ENCODE results near the gene HSPB7. TPM values are rescaled to one million over a fixed set of nuclear protein-coding genes. Genes with fewer than 3 reads are reported as not detected.
A peak's percentile ranks its signal among the peaks of the same experiment; 100 is the strongest.

The HSPB7 gene
- total and polyA plus RNA-seq, 4 donors, result 0.28 to 1.4 (median 0.35) TPM

DNA sequence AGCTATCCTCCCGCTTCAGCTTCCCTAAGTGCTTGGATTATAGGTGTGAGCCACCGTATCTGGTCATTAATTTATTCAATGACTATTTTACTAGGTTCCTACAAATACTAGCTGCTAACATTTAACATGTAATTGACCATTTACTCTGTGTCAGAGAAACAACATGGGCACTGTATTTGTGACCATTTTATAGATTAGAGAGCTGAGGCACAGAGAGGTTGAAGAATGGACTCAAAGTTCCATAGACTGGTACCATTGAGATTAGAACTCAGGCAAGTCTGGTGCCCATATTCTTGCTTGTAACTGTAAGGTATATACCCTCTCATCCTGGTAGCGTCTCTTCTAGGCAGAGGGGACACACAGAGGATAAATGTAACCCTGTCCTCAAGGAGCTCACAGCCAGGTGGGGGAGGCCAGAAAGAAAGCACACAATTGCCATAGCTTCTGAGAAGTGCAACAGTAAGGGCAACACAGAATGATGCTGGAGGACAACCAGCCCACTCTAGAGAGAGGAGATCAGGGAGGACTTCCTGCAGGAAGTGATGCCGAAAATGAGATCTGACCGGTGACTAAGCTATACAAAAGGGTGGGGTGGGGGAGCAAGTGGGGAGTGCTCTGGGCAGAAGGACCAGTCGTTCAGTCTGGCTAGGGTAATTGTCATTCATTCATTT is 10.0 kb downstream of the HSPB7 start:
- DNase-seq (ENCODE audit: low spot score), result no peak
- WGBS, result 83% methylated on average over 6 of the region's 6 CpGs
- H3K9ac ChIP-seq (ENCODE audit: low read depth in 1 of 2, low read length in 2 of 2), result no peak overlapping the region

DNA sequence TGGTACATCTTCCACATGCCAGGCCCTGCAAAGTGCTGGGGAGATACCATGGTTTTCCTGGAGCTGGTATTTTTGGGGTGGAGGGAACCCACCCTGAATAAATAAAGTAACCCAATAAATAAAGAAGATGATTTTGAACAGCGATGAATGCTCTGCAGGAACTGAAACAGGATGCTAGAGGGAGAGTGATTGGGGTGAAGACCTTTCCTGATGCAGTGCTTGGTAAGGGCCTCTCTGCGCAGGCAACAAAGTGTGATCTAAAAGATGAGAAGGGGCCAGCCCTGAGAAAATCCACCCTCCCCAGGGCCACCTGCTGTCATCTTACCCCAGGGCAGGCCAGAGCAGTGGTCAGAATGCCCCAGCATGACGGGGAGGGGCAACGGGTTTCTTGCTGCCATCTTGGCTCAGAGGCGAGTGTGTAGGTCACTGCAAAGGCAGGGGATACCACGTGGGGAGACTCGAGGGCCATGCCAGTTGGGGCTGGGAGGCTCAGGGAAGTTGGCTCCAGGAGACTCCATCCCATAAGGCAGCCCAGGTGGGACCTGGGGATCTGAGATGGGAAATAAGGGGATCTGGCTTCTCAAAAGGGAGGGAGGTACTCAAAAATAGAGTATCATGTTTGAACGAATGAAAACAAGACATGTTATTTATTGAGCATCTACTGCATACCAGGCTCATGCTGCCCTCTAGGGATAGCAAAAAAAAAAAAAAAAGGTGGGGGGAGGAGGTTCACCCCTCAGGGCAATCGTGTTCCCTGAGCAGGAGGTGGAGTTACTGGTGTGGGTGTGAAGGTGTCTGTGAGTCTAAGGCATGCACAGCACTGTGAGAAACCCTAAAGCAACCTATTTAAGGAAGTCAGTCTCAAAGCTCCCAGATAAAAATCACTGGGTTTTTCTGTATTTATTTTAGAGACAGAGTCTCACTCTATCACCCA is 11.0 kb downstream of the HSPB7 start:
- Histone ChIP-seq H3K4me3 (ENCODE audit: low read depth in 1 of 3, low read length in 3 of 3) (no peak overlapping the region), H3K36me3 (ENCODE audit: control insufficient read depth in 4 of 4, insufficient read depth in 3 of 4, low read depth in 1 of 4, low read length in 3 of 4) (no peaks in the 10 kb centered on the region), H3K27ac (ENCODE audit: low read depth in 1 of 2, low read length in 2 of 2) (no peak overlapping the region), H3K27me3 (ENCODE audit: control insufficient read depth in 4 of 4, insufficient read depth in 4 of 4, low read length in 3 of 4) (no peaks in the 10 kb centered on the region), H3K9ac (ENCODE audit: low read depth in 1 of 2, low read length in 2 of 2) (no peak overlapping the region), H3K9me3 (ENCODE audit: control insufficient read depth in 4 of 4, low read length in 3 of 4) (no peaks in the 10 kb centered on the region), H3K4me1 (ENCODE audit: control insufficient read depth in 4 of 4, insufficient read depth in 4 of 4, low read length in 3 of 4) (peaks cover 0 to 6% (median 2%) of the 10 kb centered on the region in 4 donors)
- 66% methylated on average over 9 of the region's 9 CpGs for WGBS
- TF ChIP-seq HNF4A (conservative IDR thresholded peaks at IDR 0.05) (no peak), RAD21 (IDR thresholded peaks at IDR 0.05) (peak; percentile 38 to 41)
- no peak for DNase-seq (ENCODE audit: low spot score)

More for the DNA sequence above, 10.0 kb downstream of the HSPB7 start:
- no peak overlapping the region for H3K4me3 ChIP-seq (ENCODE audit: low read depth in 1 of 3, low read length in 3 of 3)
- no peaks in the 10 kb centered on the region for H3K27me3 ChIP-seq (ENCODE audit: control insufficient read depth in 4 of 4, insufficient read depth in 4 of 4, low read length in 3 of 4)
- H3K9me3 ChIP-seq (ENCODE audit: control insufficient read depth in 4 of 4, low read length in 3 of 4), result no peaks in the 10 kb centered on the region
- TF ChIP-seq RAD21 (IDR thresholded peaks at IDR 0.05) (no peak), YY1 (IDR thresholded peaks at IDR 0.05) (no peak), JUND (IDR thresholded peaks at IDR 0.05) (no peak), SP1 (IDR thresholded peaks at IDR 0.05) (no peak)
- no peaks in the 10 kb centered on the region for H3K36me3 ChIP-seq (ENCODE audit: control insufficient read depth in 4 of 4, insufficient read depth in 3 of 4, low read depth in 1 of 4, low read length in 3 of 4)
- no peak overlapping the region for H3K27ac ChIP-seq (ENCODE audit: low read depth in 1 of 2, low read length in 2 of 2)
- H3K4me1 ChIP-seq (ENCODE audit: control insufficient read depth in 4 of 4, insufficient read depth in 4 of 4, low read length in 3 of 4), result peaks cover 0 to 10% (median 6%) of the 10 kb centered on the region in 4 donors

DNA sequence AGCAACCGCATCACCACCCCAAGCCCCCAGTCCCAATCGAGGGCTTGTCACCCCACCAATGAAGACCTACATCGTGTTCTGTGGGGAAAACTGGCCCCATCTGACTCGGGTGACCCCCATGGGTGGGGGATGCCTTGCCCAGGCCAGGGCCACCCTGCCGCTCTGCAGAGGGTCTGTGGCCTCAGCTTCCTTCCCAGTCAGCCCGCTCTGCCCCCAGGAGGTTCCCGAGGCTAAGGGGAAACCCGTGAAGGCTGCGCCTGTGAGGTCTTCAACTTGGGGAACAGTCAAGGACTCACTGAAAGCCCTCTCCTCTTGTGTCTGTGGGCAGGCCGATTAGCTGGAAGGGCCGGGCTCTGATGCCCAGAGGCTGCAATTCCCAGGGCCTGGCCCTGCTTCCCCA is 11.8 kb downstream of the HSPB7 start:
- Histone ChIP-seq H3K4me1 (ENCODE audit: control insufficient read depth in 4 of 4, insufficient read depth in 4 of 4, low read length in 3 of 4) (peaks cover 0 to 6% (median 2%) of the 10 kb centered on the region in 4 donors), H3K36me3 (ENCODE audit: control insufficient read depth in 4 of 4, insufficient read depth in 3 of 4, low read depth in 1 of 4, low read length in 3 of 4) (no peaks in the 10 kb centered on the region), H3K27ac (ENCODE audit: low read depth in 1 of 2, low read length in 2 of 2) (no peak overlapping the region), H3K9ac (ENCODE audit: low read depth in 1 of 2, low read length in 2 of 2) (no peak overlapping the region), H3K4me3 (ENCODE audit: low read depth in 1 of 3, low read length in 3 of 3) (no peak overlapping the region), H3K27me3 (ENCODE audit: control insufficient read depth in 4 of 4, insufficient read depth in 4 of 4, low read length in 3 of 4) (no peaks in the 10 kb centered on the region), H3K9me3 (ENCODE audit: control insufficient read depth in 4 of 4, low read length in 3 of 4) (no peaks in the 10 kb centered on the region)
- 87% methylated on average over 11 of the region's 11 CpGs for WGBS
- DNase-seq (ENCODE audit: low spot score), result no peak
- TF ChIP-seq, protein P1, sequence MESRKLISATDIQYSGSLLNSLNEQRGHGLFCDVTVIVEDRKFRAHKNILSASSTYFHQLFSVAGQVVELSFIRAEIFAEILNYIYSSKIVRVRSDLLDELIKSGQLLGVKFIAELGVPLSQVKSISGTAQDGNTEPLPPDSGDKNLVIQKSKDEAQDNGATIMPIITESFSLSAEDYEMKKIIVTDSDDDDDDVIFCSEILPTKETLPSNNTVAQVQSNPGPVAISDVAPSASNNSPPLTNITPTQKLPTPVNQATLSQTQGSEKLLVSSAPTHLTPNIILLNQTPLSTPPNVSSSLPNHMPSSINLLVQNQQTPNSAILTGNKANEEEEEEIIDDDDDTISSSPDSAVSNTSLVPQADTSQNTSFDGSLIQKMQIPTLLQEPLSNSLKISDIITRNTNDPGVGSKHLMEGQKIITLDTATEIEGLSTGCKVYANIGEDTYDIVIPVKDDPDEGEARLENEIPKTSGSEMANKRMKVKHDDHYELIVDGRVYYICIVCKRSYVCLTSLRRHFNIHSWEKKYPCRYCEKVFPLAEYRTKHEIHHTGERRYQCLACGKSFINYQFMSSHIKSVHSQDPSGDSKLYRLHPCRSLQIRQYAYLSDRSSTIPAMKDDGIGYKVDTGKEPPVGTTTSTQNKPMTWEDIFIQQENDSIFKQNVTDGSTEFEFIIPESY (IDR thresholded peaks at IDR 0.05), result no peak

DNA sequence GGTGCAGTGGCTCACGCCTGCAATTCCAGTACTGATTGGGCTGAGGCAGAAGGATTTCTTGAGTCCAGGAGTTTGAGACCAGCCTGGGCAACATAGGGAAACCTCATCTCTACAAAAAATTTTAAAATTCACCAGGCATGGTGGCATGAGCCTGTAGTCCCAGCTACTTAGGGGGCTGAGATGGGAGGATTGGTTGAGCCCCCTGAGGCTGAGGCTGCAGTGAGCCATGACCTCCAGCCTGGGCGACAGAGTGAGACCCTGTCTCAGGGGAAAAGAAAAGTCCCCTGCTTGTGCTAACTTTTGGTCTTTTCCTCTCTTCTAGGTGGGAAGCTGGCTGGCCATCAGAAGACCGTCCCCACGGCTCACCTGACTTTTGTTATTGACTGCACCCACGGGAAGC is 12.2 kb downstream of the HSPB7 start:
- Histone ChIP-seq H3K27ac (ENCODE audit: low read depth in 1 of 2, low read length in 2 of 2) (no peak overlapping the region), H3K36me3 (ENCODE audit: control insufficient read depth in 4 of 4, insufficient read depth in 3 of 4, low read depth in 1 of 4, low read length in 3 of 4) (no peaks in the 10 kb centered on the region), H3K4me3 (ENCODE audit: low read depth in 1 of 3, low read length in 3 of 3) (no peak overlapping the region), H3K9ac (ENCODE audit: low read depth in 1 of 2, low read length in 2 of 2) (no peak overlapping the region), H3K27me3 (ENCODE audit: control insufficient read depth in 4 of 4, insufficient read depth in 4 of 4, low read length in 3 of 4) (no peaks in the 10 kb centered on the region), H3K9me3 (ENCODE audit: control insufficient read depth in 4 of 4, low read length in 3 of 4) (no peaks in the 10 kb centered on the region), H3K4me1 (ENCODE audit: control insufficient read depth in 4 of 4, insufficient read depth in 4 of 4, low read length in 3 of 4) (peaks cover 0 to 6% (median 2%) of the 10 kb centered on the region in 4 donors)
- WGBS, result 88% methylated on average over 5 of the region's 5 CpGs
- DNase-seq (ENCODE audit: low spot score), result no peak
- TF ChIP-seq RAD21 (IDR thresholded peaks at IDR 0.05) (no peak), FOXA2 (IDR thresholded peaks at IDR 0.05) (no peak), GABPA (IDR thresholded peaks at IDR 0.05 in 1 of 2, conservative IDR thresholded peaks at IDR 0.05 in 1 of 2) (no peak), SP1 (IDR thresholded peaks at IDR 0.05) (no peak), YY1 (IDR thresholded peaks at IDR 0.05) (no peak), NR2F2 (IDR thresholded peaks at IDR 0.05) (no peak), TAF1 (conservative IDR thresholded peaks at IDR 0.05) (no peak), FOXA1 (IDR thresholded peaks at IDR 0.05) (no peak), RXRA (IDR thresholded peaks at IDR 0.05) (no peak), EGR1 (IDR thresholded peaks at IDR 0.05; ENCODE audit: low read depth in 2 of 2) (no peak), HNF4G (IDR thresholded peaks at IDR 0.05) (no peak)
- TF ChIP-seq, protein P2, sequence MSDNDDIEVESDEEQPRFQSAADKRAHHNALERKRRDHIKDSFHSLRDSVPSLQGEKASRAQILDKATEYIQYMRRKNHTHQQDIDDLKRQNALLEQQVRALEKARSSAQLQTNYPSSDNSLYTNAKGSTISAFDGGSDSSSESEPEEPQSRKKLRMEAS (IDR thresholded peaks at IDR 0.05), result no peak
- TF ChIP-seq, protein P1 (IDR thresholded peaks at IDR 0.05), result no peak
